GM12873 (cell line): ENCODE results near the gene TMEM130.

Source experiments
- CTCF ChIP-seq: IDR thresholded peaks from 2 replicates; pipeline ENCODE4 v1.5.1; 2012; ENCODE audit warnings: low read depth, mild to moderate bottlenecking, moderate library complexity, low read length, control low read depth; ENCODE audit not compliant: insufficient read depth; ENCODE audit errors: missing control alignments

The TMEM130 gene

GRCh38 chr7:98907570-98907969 is 37.8 kb upstream of the TMEM130 start:
- no peak for TF ChIP-seq CTCF

DNA sequence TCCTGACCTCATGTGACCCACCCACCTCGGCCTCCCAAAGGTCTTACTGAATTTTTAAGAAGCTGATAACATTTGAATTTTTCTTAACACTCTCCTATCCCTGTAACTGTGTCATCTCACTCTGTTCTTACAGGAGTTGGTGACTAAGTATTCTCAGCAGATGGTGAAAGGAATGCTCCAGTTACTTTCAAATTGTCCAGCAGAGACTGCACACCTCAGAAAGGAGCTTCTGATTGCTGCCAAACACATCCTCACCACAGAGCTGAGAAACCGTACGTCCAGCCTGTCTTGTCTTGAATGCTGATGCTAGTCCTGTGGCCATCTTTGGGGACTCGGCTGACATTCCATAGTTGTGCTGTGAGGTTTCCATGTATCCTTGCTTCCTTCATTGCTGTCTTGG is 33.4 kb upstream of the TMEM130 start:
- no peak for TF ChIP-seq CTCF

DNA sequence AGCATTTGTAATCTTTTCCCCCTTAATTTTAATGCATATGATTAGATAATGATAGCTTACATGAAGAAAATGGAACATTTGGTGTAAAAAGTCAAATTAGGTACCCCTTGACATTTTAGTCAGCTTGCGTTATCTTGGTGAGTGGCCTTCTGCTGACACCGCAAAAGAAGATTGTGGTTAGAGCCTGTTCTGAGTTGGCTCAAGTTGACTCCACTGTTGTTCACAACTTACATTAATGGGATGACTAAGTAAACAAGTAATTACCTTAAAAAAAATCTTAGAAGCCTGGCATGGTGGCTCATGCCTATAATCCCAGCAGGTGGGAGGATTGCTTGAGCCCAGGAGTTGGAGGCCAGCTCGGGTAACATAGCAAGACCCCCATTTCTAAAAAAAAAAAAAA is 32.7 kb upstream of the TMEM130 start:
- no peak for TF ChIP-seq CTCF

DNA sequence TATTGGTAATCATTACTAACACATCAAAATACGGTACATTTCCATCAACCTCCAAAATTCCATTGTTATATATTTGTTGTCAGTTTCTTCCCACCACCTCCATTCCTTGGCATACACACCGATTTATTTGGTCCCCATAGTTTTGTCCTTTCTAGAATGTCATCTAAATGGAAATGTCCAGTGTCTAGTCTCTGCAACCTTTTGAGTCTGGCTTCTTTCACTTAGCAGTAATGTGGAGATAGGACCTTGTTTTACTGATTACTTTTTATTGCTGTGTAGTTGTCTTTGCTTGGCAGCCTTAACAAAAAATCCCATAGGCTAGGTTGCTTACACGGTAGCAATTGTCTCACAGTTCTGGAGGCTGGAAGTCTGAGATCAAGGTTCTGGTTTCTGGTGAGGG is 31.0 kb upstream of the TMEM130 start:
- no peak for TF ChIP-seq CTCF

DNA sequence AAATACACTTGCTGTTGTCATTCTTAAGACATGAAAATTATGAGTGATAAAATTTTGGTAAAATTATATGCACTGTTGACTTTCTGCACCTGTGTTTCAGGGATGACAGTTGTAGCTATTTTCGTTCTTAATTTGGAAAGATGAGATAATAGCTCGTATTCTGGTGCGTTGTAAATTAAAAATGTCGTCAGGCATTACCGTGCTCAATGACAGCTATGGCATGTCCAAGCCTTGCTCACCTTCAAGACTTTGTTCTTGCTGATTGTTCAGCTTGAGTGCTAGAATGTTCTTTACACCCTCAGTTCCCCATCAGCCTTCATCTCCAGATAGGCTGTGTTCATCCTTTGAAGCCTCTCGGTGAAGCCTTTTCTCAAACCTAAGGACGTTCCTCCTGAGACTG is 30.0 kb upstream of the TMEM130 start:
- TF ChIP-seq CTCF, result no peak

GRCh38 chr7:98892609-98893008 is 22.8 kb upstream of the TMEM130 start:
- no peak for TF ChIP-seq CTCF

- no peak for TF ChIP-seq CTCF
Observed at GRCh38 chr7:98887038-98887437, 17.2 kb upstream of the TMEM130 start.

GRCh38 chr7:98884416-98884815 is 14.6 kb upstream of the TMEM130 start:
- TF ChIP-seq CTCF, result no peak
